HG03432 (cell line): ENCODE measurements around the gene ZFP1.

Experiments used
- ATAC-seq: cut with Tn5 transposase; IDR thresholded peaks from one replicate; pipeline ENCODE4 v1.9.1; 2021; ENCODE audit warnings: mild to moderate bottlenecking, moderate library complexity; ENCODE audit not compliant: unreplicated experiment

Gene ZFP1

DNA sequence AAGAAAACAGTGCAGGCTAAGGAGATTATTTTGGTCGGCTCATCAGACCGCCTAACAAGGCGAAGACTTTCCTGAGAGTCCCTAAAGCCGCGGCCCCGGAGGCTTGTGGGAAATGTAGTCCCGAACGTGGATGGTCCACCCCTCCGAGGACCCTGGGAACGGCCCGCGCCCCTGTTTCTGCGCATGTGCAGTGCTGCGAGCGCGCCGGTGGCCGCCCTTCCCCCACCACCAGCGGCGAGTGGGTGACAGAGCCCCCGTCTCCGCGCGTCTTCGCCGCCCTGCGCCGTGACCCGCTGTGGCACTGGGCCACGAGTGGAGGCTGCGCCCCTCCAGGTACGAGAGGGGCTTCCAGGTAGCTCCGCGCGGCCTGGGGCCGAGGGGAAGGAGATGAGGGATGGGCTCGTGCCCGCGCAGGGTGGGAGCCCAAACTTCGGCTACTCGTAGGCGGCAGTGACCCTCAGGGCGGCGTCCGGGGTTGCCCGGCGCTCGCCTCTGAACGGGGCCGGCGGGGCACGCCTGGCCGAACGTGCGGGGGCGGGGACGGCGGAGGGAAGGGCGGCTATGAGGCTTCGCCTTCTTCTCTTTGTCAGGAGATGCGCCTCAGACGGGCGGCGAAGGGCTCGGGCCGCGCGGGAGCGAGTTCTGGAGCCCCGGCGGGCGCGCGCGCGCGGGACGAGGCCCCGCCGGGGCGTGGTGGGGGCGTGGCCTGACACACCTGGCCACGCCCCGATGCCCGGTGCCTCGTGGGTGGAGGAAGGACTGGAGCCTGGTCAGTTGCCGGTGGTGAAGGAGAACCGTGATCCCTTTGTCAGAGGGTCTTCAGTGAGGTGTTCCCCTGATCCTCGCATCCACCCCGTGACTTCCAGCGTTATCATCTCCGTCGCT is at the start of gene ZFP1:
Gene ZFP1, plus strand, starts transcription at position 214 of the 885 bp plus-strand sequence. CDS start 4,428 bp downstream, outside the sequence.
- ATAC-seq, result peak; percentile 83

DNA sequence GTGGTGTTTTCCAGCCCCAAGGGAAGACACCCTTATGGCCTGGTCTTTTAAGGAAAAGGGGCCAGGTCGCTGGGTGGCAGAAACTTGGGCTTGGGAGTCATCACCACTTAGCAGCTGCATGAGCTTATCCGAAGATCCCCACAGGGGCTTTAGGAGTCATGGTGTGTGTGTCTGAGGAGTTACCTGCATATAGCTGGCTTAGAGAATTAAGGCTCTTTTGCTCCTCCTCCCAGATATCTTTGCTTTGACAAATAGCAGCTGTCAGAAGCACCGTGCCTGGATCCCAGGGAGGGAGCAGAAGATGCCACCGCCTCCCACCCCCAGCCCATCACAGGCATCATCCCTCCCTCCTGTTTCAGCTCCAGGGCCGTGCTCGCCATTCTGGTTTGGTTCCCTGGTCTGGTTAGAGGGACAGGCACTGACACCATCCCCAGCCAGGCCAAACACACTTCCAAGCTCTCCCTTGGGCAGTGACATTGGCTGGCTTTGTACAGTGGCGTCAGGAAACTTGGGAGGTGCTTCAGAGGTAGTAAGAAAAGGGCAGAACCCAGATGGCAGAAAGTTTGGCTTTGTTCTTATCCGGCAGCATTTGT is 49.2 kb upstream of the ZFP1 start:
- peak; percentile 4 for ATAC-seq

GRCh38 chr16:75099738-75100602 is 48.4 kb upstream of the ZFP1 start:
- ATAC-seq, result peak; percentile 67

DNA sequence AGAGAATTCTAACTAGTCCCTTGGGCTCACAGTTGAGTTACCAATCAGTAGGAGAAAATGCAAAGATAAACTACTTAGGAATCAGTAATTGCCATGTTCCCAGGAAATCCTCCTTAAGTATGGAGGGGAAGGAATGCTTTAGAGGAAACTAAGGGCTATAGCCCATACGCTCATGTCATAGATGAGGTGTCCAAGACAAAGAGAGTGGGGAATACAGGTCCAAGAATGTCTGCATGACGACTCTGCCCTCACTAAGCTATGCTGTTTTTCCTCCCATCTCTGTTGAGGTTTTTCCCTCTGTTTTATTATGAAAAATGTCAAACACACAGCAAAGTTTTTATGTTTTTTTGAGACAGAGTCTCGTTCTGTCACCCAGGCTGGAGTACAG is 47.7 kb upstream of the ZFP1 start:
- ATAC-seq, result no peak

DNA sequence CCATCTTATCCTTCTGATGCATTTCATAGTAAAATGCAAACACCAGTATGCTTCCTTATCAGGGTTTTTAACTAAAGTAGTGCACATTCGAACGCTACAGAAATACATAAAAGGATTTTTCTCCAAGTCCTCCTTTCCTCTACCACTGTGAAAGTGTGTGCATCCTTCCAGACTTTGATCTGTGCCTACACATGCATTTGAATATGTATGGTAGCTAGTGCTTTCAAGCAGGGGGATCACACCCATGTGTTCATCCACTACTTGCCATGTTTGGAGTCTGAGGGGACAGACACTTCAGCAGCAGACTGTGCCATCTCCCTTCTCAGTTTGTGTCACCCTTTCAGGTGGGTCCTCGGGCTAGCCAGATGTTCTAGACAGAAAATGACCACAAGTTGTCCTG is 46.7 kb upstream of the ZFP1 start:
- ATAC-seq, result no peak

DNA sequence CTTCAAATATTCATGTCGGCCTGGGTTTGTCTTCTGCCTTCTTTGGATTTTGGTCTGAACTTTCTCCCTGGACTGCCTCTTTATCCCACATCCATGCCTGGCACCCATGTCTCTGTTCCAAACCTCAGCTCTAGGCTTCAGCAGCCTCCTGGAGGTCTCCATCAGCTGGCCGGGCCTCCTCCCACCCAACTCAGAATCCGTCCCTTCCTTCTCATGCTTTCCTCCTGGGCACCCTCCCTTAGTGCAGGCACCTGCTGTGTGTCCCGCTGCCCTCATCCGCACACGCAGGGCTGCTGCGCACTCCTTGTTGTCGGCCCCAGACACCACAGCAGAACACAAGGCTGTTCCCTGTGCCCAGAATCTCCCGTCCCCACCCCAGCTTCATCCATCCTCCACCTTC is 45.7 kb upstream of the ZFP1 start:
- no peak for ATAC-seq

DNA sequence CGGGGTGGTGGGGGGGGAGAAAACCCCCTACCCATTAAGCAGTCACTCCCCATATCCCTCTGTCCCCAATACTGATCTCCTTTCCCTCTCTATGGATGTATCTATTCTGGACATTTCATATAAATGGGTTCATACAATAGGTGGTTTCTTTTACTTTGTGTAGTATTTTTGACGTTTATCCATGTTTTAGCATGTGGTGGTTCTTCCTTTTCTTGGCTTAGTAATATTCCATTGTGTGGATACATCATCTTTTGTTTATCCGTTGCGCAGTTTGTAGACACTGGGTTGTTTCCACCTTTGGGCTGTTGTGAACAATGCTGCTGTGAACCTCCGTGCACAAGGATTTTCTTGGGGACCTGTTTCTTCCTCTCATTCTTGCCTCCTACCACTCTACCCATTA is 44.3 kb upstream of the ZFP1 start:
- no peak for ATAC-seq

DNA sequence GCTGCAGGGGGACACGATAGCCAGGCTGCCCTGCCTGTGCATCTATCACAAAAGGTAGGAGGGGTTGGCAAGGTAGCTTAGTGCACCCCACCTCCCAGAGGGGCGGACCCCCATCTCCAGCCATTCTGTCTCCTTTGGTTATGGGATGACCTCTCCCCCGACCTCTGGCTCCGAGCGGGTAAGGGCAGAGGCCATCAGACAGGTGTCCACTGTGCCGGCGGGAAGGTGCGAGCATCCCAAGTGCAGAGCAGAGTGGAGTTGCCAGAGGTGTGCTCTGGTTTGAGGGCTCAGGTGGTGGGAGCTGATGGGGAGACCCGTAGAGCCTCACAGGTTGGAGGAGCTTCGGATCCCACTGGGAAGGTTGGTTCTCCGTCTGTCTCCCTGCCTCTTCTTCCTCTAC is 43.5 kb upstream of the ZFP1 start:
- no peak for ATAC-seq

DNA sequence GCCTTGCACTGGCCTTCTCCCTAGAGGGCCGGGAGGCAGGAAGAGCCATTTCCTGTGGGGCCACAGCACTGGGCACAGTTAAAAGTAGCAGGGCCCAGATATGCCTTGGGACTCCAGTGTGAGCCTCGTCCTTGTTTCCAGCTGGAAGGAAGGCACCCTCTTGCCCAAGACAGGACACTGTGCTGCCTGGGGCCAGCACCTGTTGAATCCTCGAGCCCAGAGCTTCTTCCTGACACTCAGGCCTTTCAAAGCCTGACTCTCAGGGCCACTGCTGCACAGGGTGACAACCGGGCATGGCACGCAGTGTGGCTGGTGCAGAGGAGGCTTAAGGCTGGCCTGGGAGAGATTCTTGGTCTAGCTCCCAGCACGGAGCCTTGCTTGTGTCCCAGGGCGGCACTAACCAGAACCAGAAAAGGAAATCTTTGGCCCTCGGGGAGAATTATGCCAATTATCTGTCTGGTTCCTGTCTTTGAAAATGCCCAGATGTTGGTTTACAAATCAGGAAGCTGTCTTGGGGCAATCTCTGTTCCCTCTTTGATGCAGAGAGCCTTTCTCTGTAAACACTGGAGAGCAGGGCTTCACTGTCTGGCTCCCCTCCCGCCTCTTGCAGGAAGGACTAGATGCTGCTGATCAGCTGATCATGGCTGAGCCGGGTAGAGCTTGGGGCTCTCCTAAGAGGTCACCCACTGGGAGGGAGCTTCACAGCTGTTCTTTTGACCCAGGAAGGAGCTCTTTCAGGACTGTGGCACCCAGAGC is 42.8 kb upstream of the ZFP1 start:
- ATAC-seq, result no peak

DNA sequence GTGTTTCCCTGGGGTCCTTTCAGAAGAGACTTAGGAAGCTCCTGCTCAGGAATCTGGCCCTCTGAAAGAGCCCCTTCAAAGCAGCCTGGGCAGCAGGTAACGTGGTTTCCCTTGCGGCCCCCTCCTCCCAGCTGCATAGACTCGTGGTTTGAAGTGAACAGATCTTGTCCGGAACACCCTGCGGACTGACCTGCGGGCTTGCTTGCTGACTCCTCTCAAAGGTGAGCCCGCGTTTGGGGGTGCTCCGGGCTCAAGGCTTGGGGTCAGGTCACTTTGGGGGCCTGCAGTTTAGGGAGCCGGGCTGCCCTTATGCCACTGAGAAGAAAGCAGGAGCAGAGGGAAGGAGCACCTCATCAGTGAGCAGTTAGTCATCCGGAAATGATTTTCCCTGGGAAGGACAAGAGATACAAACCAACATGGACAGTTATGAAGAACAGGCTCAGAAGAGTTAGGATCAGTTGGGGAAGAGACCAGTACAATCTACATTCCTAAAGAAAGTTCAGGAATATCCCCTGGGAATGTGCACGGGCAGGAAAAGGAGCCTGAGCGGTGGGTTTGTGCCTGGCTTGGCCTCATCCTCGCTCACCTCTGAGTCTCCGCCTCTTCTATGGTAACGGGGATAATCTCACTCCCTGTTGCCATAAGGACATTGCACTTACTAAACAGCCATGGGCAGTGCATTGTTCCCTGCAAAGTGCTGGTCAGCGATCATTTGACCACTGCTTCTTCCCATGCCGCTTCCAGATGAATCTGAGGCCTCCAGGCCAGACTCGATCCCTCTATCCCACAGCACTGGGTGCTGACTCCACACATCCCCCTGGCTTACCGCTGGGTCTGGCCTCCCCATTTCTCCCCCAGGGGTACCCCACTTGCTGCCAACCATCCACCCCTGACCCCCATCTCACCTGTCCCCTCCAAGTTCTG is 41.7 kb upstream of the ZFP1 start:
- ATAC-seq, result no peak

DNA sequence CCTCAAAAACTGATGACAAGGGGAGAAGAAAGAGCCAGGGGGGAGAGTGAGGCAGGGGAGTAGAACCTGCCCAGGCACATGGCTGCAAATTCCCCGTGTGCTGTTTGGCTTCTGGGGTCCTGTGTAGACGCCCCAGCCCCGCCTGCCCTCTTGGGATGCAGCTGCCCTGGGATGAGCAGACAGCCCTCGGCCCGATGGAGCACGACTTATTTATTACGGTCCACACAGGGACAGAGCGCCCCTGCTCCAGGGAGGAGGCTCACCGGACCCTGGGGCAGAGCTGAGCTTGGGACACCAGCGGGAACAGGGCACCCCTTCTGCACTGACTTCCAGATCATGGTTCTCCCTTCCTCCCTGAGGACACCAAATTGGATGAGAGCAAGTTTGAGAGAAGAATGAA is 40.8 kb upstream of the ZFP1 start:
- no peak for ATAC-seq

- ATAC-seq, result peak; percentile 47
These were observed 39.3 kb upstream of the ZFP1 start for GRCh38 chr16:75108792-75109731.

GRCh38 chr16:75109732-75110243 is 38.5 kb upstream of the ZFP1 start:
- no peak for ATAC-seq

DNA sequence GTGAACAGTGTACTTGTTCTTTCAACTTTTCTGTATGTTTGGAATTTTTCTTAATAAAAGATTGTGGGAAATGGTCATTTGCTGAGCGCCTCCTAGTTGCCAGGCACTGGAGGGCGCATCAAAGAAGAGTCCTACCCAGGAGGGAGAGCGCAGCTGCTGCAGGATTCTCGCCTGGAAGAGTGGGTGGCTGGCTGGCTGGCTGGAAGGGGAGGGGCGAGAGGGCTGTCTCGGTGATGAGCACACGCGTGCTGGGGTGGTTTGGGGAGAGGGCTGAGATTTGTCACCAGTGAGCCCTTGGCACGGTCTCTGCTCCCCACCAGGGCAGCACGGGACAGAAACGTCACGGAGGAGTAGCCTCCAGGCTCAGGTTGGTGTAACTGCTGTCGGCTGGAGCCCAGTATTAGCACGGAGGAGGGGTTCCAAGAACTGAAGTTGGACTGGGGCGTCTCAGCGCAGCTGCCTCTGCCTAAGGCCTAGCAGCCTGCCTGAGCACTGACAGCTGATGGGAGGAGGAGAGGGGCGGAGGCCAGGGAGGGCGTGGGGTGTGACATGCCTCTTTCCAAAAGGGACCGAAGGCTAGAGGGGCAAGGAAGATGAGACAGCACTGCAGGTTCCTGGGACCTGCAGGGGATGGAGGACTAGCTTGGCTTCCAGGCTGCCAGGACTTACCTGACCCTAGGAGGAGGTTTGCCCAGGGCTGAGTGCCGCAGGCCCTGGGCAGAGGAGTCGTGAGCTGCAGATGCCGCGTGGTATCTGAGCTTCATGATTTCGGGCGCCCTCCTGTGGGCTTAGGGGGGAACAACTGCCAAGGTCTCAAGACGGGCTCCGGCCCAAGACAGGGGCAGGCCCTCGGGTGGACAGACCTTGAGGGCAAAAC is 37.4 kb upstream of the ZFP1 start:
- ATAC-seq, result peak; percentile 68

DNA sequence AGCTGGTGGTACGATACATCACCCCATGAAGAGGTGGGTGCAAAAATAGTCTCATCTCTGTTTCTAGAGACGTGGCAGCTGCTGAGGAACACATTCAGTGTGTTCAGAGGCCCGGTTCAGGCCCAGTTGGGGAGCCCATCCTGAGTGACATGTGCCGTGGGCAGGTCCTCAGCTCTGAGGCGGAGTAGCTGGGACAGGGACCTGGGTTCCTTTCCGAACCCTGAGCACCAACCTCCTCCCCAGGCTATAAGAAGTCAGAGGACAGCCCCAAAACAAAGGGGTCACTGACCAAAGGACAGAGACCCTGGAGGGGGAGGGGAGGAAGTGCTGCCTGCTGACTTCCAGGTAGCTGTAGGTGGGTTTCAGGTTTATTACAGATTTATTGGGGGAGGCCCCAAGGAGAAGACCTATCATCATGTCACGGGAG is 36.8 kb upstream of the ZFP1 start:
- peak; percentile 1 for ATAC-seq

DNA sequence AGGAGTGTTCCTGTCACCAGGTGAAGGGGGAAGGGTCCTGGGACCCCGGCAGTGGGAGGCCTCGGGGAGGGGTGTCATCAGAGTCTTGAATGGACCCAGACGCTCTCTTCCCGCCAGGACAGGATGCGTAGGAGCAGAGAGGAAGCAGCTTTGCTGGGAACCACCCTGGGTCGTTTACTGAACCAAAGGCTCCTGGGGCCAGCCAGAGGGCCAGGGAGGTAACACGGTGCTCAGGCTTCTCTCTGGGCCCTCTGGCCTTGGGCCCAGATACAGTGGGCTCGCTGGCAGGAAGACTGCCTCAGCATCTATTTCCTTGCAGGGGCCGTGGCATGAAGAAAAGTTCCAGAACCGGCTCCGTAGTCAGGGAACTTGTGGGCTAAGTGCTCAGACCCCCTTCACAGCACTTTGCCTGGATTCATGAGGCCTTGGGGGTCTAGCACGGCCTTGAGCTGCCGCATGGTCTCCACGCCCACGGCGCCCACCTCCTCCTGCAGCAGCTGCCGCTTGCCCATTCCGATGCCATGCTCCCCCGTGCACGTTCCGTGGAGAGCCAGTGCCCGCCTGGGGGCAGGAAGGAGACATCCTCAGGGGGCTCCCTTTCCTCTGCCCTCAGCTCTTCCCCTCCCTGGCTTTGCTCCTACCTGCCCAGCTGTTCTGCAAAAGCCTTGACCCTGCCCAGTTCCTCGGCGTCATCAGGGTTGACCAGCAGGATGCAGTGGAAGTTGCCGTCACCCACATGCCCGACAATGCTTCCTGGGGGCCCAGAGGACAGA is 36.2 kb upstream of the ZFP1 start:
- no peak for ATAC-seq
